Stimulated activated CD8-positive, alpha-beta memory T cell treated with anti-CD3 and anti-CD28 coated beads, Interleukin-12 subunit alpha, Interleukin-12 subunit beta, amount 100 ng/mL, for 4 hours (primary cell): ENCODE data around the gene RBMS1.

ENCODE experiments used
- DNase-seq: peaks from one replicate; pipeline ENCODE4 v3.0.0-alpha.2; 2020; ENCODE audit warnings: low read depth

Gene RBMS1

GRCh38 chr2:160251569-160251968, 242.0 kb downstream of the RBMS1 start:
- DNase-seq, result no peak

DNA sequence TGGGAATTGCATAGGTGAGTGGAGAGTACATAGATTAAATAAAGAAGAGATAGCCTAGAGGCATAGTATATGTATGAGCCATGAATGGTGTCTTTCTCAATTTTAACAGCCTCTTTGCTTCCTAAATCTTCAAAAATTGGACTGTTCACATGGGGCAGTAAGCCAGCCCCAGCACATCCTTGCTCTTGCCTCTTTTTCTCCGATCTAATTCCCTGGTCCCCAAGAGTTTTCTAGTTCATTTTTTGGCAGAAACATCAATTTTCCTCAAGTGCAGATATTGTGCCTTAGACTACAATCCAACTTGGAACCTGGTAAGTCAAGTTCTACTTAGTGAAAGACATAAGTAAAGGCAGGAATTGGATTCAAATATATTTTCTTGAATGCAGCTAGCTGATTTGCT, 243.7 kb downstream of the RBMS1 start:
- no peak for DNase-seq

- DNase-seq, result no peak
Observed at GRCh38 chr2:160247296-160248035, 246.1 kb downstream of the RBMS1 start.

- DNase-seq, result no peak
Observed at GRCh38 chr2:160246356-160246755, 247.3 kb downstream of the RBMS1 start.

DNA sequence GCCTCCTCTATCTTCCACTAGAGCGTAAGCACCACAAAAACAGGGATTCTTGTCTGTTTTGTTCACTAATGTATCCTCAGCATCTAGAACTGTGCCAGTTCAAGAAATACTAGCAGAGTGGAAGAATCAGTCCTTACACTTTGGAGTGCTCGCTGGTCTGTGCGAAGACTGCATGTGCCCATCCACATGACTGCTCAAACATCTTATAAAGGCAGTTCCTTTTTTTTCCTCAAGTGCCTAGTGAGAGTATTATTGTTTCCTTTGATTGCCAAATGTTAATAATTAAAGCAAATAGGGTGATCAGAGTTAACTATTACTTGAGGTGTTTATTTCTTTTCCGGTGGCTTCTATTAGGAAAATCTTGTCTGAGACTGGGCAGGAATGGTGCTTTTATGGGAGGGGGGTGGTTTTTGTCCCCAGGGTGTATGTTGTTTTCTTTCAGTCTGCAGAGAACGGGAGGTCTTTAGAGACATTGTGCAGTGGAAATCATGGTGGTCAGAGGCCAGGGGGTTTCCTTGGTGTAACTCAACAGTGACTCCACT, 247.9 kb downstream of the RBMS1 start:
- DNase-seq, result no peak

GRCh38 chr2:160242893-160243564, 250.6 kb downstream of the RBMS1 start:
- no peak for DNase-seq

DNA sequence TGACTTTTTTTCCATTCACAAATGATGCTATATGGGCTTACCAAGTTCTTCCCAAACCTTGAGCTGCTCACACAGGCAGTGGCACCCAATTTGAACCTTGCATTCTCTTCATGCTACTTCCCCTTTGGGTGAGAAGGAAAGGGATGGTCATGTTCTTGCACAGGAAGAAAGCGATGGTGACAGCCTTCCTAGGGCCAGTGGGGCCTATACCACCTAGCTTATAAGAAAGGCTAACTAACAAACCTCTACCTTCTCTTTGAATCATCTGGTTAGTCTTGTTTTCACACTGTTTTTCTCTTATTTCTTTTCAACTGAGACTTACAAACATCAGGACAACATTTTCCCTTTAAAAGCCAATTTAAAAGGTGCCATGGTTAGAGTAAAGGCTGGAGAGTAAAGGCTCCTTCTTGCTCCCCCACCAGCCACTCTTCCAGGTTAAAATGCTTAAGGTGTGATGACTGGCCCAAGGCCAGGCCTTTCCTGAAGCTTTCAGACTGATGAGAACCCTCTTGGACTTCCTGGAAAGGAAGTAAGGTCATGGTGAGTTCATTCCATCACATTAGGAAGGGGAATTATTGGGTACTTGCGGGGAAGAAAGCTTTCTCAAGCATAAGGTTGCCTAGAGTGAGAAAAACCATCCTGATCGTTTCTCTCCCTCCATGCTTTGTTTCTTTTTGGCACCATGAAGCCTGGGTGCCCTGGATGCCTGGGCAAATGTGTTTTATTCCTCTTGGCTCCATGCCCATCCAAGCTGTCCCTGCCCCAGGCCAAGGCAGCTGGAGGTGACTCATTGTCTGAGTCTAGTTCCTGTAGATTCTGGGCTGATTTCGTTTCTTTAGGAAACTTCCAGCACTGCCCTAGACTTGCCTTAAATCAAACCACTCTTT, 252.1 kb downstream of the RBMS1 start:
- no peak for DNase-seq

- no peak for DNase-seq
Observed at GRCh38 chr2:160239436-160239835, 254.2 kb downstream of the RBMS1 start.

DNA sequence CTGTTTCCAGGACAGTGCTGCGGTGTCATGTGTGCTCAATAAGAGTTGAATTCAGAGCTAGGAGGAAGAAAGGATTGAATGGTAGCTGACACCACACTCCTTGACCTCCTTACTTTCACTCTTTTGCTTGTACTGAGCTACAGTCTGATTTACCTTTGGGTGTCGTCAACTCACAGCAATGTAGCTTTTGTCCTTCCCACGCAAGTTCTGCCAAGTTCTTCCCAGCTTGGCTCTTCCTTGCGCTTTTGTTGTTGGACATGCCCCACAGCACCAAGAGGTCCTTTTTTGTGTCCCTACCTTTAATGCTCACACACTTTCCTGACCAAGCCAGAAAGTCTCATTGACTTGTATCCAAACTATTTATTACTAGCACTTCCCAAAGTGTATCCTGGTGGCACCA, 255.2 kb downstream of the RBMS1 start:
- no peak for DNase-seq

DNA sequence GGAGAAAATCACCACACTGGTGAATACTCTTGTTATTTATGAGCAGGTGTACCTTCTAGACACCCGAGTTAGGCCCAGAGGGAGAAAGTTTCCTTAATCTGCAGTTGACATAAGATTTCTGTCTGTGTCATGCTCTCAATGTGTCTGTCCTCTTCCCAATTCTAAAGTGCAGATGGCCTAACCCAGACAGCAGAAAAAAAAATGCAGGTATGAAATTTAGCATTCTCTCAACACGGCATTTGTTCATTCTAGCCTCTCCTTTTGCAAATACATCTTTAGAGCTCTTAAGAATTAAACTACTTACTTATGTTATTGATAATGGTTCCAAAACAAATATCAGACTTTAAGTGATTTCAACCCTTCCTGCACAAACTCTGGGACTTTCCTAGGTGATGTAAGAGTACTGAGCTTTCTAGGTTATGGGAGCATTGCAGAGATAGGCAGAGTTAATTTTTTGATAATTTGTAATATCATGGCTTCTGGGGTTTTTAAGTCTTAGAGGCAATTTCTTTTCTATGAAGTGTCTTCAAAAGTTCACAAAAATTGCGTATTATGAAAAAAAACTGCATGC, 260.6 kb downstream of the RBMS1 start:
- no peak for DNase-seq

DNA sequence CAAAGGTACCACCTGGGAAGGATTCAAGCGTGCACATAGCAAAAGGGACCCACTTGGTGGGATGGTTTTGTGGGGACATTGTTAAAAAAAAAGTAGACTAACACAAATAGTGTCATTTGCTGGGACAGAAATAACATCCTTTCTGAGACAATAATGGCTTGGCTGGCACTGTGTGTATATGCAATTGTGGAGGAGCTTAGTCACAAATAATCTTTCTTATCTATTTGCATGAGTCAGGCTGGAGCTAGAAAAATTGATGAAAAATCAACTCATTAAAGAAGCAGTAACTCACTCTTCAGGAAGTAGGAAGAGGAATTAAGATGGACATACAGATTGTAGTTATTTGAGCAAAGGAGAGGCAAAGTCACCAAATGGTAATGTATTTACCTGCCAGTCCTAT, 264.0 kb downstream of the RBMS1 start:
- DNase-seq, result no peak

- no peak for DNase-seq
Observed at GRCh38 chr2:160228141-160228917, 265.3 kb downstream of the RBMS1 start.

DNA sequence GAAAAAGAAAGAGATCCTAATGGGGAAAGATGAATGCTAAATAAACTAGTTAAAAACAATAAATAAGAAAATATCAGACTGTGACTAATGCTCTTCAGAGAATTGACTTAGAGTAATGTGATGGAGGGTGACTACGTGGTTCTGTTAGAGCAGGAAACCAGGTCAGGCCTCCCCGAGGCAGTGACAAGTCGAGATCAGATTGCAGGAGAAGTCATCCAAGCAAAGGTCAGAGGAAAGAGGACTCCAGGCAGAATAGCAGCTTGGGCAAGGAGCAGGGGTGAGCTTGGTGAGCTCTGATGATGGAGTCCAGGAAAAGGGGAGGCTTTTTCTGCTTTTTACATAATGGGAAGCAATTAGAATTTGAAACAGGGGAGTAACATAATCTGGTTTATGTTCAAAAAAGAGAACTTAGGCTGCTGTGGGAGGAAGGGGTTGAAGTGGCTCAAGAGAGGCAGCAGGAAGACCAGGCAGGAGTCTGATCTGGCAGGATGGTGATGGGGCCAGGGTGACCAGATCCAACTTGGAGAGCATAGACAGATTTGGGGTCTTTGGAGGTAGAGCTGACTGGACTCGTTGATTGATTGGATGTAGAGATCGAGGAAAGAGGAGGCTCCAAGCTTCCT, 266.2 kb downstream of the RBMS1 start:
- no peak for DNase-seq

DNA sequence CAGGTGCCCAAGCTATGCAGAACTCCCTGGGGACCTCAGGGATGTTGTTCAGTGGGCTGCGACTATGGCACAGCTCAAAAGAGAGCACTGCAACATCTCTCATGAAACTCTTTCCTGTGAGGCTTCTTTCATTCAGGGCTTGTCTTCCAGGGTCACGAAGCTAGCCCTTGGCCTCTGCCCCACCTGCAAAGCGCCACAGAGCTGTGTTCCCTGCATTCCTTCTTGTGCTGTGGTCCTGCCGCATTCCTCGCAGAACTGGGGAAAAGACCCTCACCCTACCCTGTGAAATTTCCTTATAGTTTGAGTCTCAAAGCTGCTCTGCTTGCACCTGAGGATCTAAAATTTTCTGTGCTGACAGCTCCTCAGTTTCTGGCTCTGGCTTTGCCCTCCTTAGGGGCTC, 267.2 kb downstream of the RBMS1 start:
- no peak for DNase-seq

DNA sequence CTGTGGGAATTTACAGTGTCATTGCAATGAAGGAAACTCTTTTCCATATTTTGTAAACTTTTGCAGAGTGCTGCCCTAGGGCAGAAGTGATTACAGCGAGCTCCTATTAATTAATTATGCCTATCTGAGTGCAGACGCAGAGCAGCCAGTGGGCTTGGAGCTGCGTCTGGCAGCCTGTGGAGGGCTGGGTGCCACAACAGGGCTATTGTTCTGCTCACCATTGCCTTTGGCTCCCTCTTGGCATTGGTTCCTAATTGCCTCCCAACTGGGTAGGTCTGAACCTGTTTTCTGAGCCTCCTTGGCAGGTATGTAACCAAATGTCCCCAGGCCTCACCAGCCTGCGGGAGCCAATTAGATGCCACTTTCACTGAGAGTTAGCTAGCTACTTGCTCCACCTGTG, 267.9 kb downstream of the RBMS1 start:
- no peak for DNase-seq

GRCh38 chr2:160224507-160224906, 269.1 kb downstream of the RBMS1 start:
- no peak for DNase-seq

GRCh38 chr2:160224060-160224459, 269.5 kb downstream of the RBMS1 start:
- no peak for DNase-seq

DNA sequence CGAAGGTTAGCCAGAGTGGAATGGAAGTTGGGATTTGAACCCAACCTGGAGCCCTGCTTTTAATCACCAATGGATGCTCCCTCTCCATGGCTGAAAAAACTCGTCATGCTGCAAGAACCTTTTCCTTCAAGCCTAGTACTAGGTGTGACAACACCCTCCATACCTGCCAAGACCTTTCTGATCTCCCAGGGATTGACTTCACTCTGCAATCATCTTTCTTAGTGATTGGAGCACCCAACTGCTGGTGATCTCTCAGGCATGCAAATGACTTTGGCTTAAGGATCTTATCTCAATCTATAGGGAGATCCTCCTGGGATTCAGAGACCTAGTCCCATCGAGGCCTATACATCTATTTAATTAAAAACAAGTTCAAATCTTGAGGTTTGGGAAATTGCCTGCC, 270.0 kb downstream of the RBMS1 start:
- DNase-seq, result no peak

- DNase-seq, result no peak
Observed at GRCh38 chr2:160222546-160223283, 270.9 kb downstream of the RBMS1 start.
